ENCODE measurements around the gene GHR. TPM values are rescaled to one million over a fixed set of nuclear protein-coding genes. Genes with fewer than 3 reads are reported as not detected.

The GHR gene
- total RNA-seq, 1 donor from 2014 or later = 2.3 TPM

DNA sequence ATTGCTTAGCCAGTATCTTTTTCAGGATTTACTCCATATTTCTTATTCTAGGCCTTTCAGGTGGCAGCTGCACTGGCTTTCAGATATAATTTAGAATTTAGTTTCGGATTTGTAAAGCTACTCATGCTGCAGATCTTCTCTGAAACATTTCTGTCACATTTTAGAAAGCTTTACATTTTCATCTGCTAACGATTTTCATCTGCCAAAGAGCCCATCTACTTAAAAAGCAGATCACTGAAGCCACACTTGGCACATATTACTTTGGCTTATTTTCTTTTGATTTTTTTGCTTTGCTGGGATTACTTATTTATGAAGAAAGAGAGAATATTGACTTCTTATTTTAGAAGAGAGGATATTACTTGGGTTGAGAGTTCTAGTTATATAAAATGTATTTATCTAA lies 98.2 kb downstream of the GHR start:
- Histone ChIP-seq H4K20me1 (ENCODE audit: insufficient read depth, low read length) (no peaks in the 10 kb centered on the region), H3K4me2 (ENCODE audit: low read length) (no peak overlapping the region), H3K4me1 (ENCODE audit: insufficient read depth, low read length) (no peaks in the 10 kb centered on the region), H3K79me2 (ENCODE audit: insufficient read depth, low read length) (no peaks in the 10 kb centered on the region), H3K36me3 (ENCODE audit: insufficient read depth, low read length) (no peaks in the 10 kb centered on the region), H3K27me3 (ENCODE audit: insufficient read depth, low read length) (no peaks in the 10 kb centered on the region), H3K9me3 (ENCODE audit: insufficient read depth, low read depth, low read length) (no peaks in the 10 kb centered on the region), H3K9ac (ENCODE audit: low read length) (no peak overlapping the region), H3K4me3 (ENCODE audit: insufficient read depth, low read depth, low read length) (no peak overlapping the region), H3K27ac (ENCODE audit: low read depth, low read length) (no peak overlapping the region), H2AFZ (ENCODE audit: low read depth, low read length) (no peak overlapping the region)
- no peak for FAIRE-seq
- no peak overlapping the region for H3K27ac Mint-ChIP-seq (ENCODE audit: unreplicated experiment)
- no peak overlapping the region for H3K4me3 Mint-ChIP-seq (ENCODE audit: unreplicated experiment)
- TF ChIP-seq EZH2 (IDR thresholded peaks at IDR 0.05; ENCODE audit: insufficient read depth, low read length) = no peak
- TF ChIP-seq, protein P1, sequence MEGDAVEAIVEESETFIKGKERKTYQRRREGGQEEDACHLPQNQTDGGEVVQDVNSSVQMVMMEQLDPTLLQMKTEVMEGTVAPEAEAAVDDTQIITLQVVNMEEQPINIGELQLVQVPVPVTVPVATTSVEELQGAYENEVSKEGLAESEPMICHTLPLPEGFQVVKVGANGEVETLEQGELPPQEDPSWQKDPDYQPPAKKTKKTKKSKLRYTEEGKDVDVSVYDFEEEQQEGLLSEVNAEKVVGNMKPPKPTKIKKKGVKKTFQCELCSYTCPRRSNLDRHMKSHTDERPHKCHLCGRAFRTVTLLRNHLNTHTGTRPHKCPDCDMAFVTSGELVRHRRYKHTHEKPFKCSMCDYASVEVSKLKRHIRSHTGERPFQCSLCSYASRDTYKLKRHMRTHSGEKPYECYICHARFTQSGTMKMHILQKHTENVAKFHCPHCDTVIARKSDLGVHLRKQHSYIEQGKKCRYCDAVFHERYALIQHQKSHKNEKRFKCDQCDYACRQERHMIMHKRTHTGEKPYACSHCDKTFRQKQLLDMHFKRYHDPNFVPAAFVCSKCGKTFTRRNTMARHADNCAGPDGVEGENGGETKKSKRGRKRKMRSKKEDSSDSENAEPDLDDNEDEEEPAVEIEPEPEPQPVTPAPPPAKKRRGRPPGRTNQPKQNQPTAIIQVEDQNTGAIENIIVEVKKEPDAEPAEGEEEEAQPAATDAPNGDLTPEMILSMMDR (IDR thresholded peaks at IDR 0.05; ENCODE audit: insufficient read depth, low read depth, low read length) = no peak
- peaks cover 2% of the 10 kb centered on the region for H3K9me3 Mint-ChIP-seq (ENCODE audit: unreplicated experiment)
- DNase-seq (ENCODE audit: low read depth) = no peak
- no peaks in the 10 kb centered on the region for H3K36me3 Mint-ChIP-seq (ENCODE audit: low read depth, unreplicated experiment)
- no peaks in the 10 kb centered on the region for H3K27me3 Mint-ChIP-seq (ENCODE audit: low read depth, unreplicated experiment)
- no peaks in the 10 kb centered on the region for H3K4me1 Mint-ChIP-seq (ENCODE audit: low read depth, unreplicated experiment)

DNA sequence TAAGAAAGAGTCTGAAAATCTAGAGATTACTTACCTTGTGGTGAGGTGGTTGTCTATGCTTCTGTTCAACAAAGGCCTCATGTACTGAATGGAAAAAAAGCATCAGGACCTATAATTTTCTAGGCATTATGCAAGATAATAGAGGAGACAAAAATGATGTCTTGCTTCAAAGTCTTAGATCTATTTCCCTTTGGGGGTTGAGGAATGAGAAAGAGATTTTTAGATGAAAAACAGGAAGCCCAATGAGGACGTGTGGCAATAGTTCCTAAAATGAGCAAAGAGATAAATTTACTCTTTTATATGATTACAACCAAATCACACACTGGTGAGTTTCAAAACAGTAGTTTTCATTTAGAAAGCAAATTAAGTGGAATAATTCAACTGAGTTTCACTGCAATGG lies 99.5 kb downstream of the GHR start:
- Histone ChIP-seq H3K4me3 (ENCODE audit: insufficient read depth, low read depth, low read length) (no peak overlapping the region), H3K27me3 (ENCODE audit: insufficient read depth, low read length) (no peaks in the 10 kb centered on the region), H3K27ac (ENCODE audit: low read depth, low read length) (no peak overlapping the region), H2AFZ (ENCODE audit: low read depth, low read length) (no peak overlapping the region), H3K9ac (ENCODE audit: low read length) (no peak overlapping the region), H3K4me2 (ENCODE audit: low read length) (no peak overlapping the region), H3K79me2 (ENCODE audit: insufficient read depth, low read length) (no peaks in the 10 kb centered on the region), H3K4me1 (ENCODE audit: insufficient read depth, low read length) (no peaks in the 10 kb centered on the region), H3K9me3 (ENCODE audit: insufficient read depth, low read depth, low read length) (no peaks in the 10 kb centered on the region), H4K20me1 (ENCODE audit: insufficient read depth, low read length) (no peaks in the 10 kb centered on the region), H3K36me3 (ENCODE audit: insufficient read depth, low read length) (no peaks in the 10 kb centered on the region)
- peaks cover 6% of the 10 kb centered on the region for H3K9me3 Mint-ChIP-seq (ENCODE audit: unreplicated experiment)
- TF ChIP-seq, protein P1 (IDR thresholded peaks at IDR 0.05; ENCODE audit: insufficient read depth, low read depth, low read length) = no peak
- no peak for TF ChIP-seq EZH2 (IDR thresholded peaks at IDR 0.05; ENCODE audit: insufficient read depth, low read length)
- no peak overlapping the region for H3K27ac Mint-ChIP-seq (ENCODE audit: unreplicated experiment)
- FAIRE-seq (no peak), DNase-seq (ENCODE audit: low read depth) (no peak)
- H3K4me1 Mint-ChIP-seq (ENCODE audit: low read depth, unreplicated experiment) = no peaks in the 10 kb centered on the region
- H3K36me3 Mint-ChIP-seq (ENCODE audit: low read depth, unreplicated experiment) = no peaks in the 10 kb centered on the region
- no peak overlapping the region for H3K4me3 Mint-ChIP-seq (ENCODE audit: unreplicated experiment)
- no peaks in the 10 kb centered on the region for H3K27me3 Mint-ChIP-seq (ENCODE audit: low read depth, unreplicated experiment)

DNA sequence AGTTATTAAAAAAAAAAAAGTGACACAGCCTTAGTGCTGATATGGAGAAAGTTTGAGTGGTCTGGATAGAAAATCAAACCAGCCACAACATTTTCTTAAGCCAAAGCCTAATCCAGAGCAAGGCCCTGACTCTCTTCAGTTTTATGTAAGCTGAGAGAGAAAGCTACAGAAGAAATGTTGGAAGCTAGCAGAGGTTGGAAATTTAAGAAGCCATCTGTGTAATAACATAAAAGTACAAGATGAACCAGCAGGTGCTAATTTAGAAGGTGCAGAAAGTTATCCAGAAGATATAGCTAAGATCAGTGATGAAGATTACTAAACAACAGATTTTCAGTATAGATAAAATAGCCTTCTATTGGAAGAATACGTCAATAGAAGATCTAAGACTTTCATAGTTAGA lies 102.9 kb downstream of the GHR start:
- H3K27ac ChIP-seq (ENCODE audit: low read depth, low read length) = no peak overlapping the region
- no peaks in the 10 kb centered on the region for H3K36me3 ChIP-seq (ENCODE audit: insufficient read depth, low read length)
- no peak overlapping the region for H3K9ac ChIP-seq (ENCODE audit: low read length)
- H3K4me2 ChIP-seq (ENCODE audit: low read length) = no peak overlapping the region
- Mint-ChIP-seq H3K9me3 (ENCODE audit: unreplicated experiment) (peaks cover 6% of the 10 kb centered on the region), H3K27me3 (ENCODE audit: low read depth, unreplicated experiment) (no peaks in the 10 kb centered on the region), H3K4me1 (ENCODE audit: low read depth, unreplicated experiment) (no peaks in the 10 kb centered on the region), H3K36me3 (ENCODE audit: low read depth, unreplicated experiment) (no peaks in the 10 kb centered on the region), H3K27ac (ENCODE audit: unreplicated experiment) (no peak overlapping the region), H3K4me3 (ENCODE audit: unreplicated experiment) (no peak overlapping the region)
- no peak for FAIRE-seq
- H4K20me1 ChIP-seq (ENCODE audit: insufficient read depth, low read length) = no peaks in the 10 kb centered on the region
- no peaks in the 10 kb centered on the region for H3K9me3 ChIP-seq (ENCODE audit: insufficient read depth, low read depth, low read length)
- no peak overlapping the region for H2AFZ ChIP-seq (ENCODE audit: low read depth, low read length)
- TF ChIP-seq EZH2 (IDR thresholded peaks at IDR 0.05; ENCODE audit: insufficient read depth, low read length) = no peak
- TF ChIP-seq, protein P1 (IDR thresholded peaks at IDR 0.05; ENCODE audit: insufficient read depth, low read depth, low read length) = no peak
- no peaks in the 10 kb centered on the region for H3K27me3 ChIP-seq (ENCODE audit: insufficient read depth, low read length)
- no peak overlapping the region for H3K4me3 ChIP-seq (ENCODE audit: insufficient read depth, low read depth, low read length)
- no peaks in the 10 kb centered on the region for H3K4me1 ChIP-seq (ENCODE audit: insufficient read depth, low read length)
- no peaks in the 10 kb centered on the region for H3K79me2 ChIP-seq (ENCODE audit: insufficient read depth, low read length)
- no peak for DNase-seq (ENCODE audit: low read depth)
